ENCODE results near the gene RBM12. TPM values are rescaled to one million over a fixed set of nuclear protein-coding genes. Genes with fewer than 3 reads are reported as not detected.

Gene RBM12
- total RNA-seq, 1 donor from 2014 or later = 147 TPM

DNA sequence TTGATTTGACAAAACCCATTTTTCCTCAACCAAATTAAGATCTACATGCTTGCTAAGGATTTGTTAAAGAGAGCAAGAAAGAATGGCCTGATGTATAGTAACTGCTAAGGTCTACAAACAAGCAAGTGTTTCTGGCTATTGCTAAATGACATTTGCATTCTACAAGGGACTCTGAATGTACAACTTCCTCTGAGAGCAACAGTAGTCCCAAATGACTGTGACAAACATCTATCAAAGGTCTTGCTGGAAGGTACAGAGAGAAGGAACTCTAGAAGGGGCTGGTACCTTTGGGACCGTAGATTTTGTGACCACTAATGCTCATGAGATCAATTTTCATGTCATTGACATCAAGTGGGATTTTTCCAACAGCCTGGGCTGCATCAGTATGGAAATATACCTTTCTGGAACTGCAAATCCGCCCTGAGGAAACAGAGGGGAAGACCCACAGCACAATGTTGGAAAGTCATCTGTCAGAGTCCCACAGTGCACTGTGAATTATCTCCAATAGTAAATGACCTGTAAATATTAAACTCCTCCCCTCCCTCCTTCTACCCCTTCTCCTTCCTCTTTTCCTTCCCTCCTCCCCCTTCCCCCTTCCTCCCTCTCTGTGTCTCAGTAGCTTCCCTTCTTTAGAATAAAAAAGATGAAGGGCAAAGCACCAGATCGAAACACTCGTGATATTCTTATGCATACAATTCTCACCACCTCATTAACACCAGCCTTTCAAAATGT, 15.9 kb upstream of the RBM12 start:
- peaks cover 2% of the 10 kb centered on the region for H3K9me3 Mint-ChIP-seq (ENCODE audit: unreplicated experiment)
- no peak overlapping the region for H3K27ac Mint-ChIP-seq (ENCODE audit: unreplicated experiment)
- no peaks in the 10 kb centered on the region for H3K27me3 Mint-ChIP-seq (ENCODE audit: unreplicated experiment)
- TF ChIP-seq, protein P1, sequence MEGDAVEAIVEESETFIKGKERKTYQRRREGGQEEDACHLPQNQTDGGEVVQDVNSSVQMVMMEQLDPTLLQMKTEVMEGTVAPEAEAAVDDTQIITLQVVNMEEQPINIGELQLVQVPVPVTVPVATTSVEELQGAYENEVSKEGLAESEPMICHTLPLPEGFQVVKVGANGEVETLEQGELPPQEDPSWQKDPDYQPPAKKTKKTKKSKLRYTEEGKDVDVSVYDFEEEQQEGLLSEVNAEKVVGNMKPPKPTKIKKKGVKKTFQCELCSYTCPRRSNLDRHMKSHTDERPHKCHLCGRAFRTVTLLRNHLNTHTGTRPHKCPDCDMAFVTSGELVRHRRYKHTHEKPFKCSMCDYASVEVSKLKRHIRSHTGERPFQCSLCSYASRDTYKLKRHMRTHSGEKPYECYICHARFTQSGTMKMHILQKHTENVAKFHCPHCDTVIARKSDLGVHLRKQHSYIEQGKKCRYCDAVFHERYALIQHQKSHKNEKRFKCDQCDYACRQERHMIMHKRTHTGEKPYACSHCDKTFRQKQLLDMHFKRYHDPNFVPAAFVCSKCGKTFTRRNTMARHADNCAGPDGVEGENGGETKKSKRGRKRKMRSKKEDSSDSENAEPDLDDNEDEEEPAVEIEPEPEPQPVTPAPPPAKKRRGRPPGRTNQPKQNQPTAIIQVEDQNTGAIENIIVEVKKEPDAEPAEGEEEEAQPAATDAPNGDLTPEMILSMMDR (IDR thresholded peaks at IDR 0.05; ENCODE audit: partially characterized antibody, unreplicated experiment) = no peak
- no peak for DNase-seq
- no peak overlapping the region for H3K4me3 Mint-ChIP-seq (ENCODE audit: unreplicated experiment)
- peaks cover 3% of the 10 kb centered on the region for H3K4me1 Mint-ChIP-seq (ENCODE audit: low read depth, unreplicated experiment)
- H3K36me3 Mint-ChIP-seq (ENCODE audit: unreplicated experiment) = no peaks in the 10 kb centered on the region

DNA sequence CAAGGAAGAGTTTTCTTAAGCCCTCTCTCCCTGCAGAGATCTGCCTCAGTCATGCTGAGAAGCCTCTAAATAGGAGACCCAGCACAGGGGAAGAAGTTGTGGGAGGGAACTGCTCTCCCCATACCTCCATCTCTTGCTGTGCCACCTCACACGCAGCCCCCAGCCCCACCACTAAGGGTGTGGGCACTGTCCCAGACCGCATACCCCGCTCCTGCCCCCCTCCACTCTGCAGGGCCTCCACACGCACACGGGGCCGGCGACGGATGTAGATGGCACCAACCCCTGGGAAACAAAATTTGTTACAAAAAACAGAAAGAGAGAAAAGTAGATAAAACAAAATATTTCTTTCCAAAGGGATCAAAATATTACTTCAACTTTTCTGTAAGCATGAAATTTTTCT, 10.2 kb upstream of the RBM12 start:
- no peak for DNase-seq
- TF ChIP-seq, protein P1 (IDR thresholded peaks at IDR 0.05; ENCODE audit: partially characterized antibody, unreplicated experiment) = no peak
- Mint-ChIP-seq H3K9me3 (ENCODE audit: unreplicated experiment) (peaks cover 9% of the 10 kb centered on the region), H3K36me3 (ENCODE audit: unreplicated experiment) (no peaks in the 10 kb centered on the region), H3K4me3 (ENCODE audit: unreplicated experiment) (no peak overlapping the region), H3K4me1 (ENCODE audit: low read depth, unreplicated experiment) (no peaks in the 10 kb centered on the region), H3K27me3 (ENCODE audit: unreplicated experiment) (no peaks in the 10 kb centered on the region), H3K27ac (ENCODE audit: unreplicated experiment) (no peak overlapping the region)

DNA sequence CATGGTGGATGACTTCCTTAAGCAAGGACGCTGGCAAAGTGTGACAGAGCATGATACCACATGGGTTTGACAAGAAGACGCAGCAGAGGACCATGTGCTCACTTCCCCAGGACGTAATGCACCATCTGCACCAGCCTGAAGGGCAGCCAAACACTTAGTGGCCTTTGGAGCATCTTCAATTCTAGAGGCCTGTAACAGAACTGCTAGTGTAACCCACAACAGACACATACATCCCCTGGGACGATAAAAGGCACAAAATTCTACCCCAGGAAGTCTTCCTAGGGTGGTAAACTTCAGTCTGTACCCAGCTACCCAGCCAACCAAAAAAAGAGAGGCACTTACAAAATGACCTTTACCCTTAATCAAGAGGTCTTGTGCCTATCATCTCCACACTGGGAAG, 9.2 kb upstream of the RBM12 start:
- Mint-ChIP-seq H3K36me3 (ENCODE audit: unreplicated experiment) (no peaks in the 10 kb centered on the region), H3K9me3 (ENCODE audit: unreplicated experiment) (peaks cover 9% of the 10 kb centered on the region), H3K27me3 (ENCODE audit: unreplicated experiment) (no peaks in the 10 kb centered on the region), H3K4me1 (ENCODE audit: low read depth, unreplicated experiment) (no peaks in the 10 kb centered on the region), H3K27ac (ENCODE audit: unreplicated experiment) (no peak overlapping the region), H3K4me3 (ENCODE audit: unreplicated experiment) (no peak overlapping the region)
- DNase-seq = no peak
- TF ChIP-seq, protein P1 (IDR thresholded peaks at IDR 0.05; ENCODE audit: partially characterized antibody, unreplicated experiment) = no peak

DNA sequence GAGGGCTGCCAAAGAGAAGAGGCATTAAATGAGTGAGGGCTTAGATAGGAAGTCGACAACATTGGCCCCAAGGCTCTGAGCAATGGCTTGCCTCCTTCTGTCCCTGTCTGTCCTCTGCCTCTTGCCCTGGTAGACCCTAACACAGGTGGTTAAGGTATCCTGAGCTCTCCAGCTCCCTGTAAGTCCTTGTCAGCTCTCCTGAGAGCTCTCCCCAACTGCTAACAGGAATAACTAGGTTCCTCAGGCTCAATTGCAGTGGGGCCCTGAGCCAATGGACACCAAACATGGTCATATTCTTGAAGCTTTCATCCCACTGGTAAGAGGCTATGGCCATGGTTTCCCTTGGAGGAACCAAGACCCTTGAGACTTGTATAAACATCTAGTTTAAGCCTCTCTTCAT, 5.0 kb upstream of the RBM12 start:
- TF ChIP-seq, protein P1 (IDR thresholded peaks at IDR 0.05; ENCODE audit: partially characterized antibody, unreplicated experiment) = no peak
- Mint-ChIP-seq H3K9me3 (ENCODE audit: unreplicated experiment) (peaks cover 6% of the 10 kb centered on the region), H3K27me3 (ENCODE audit: unreplicated experiment) (peaks cover 2% of the 10 kb centered on the region), H3K4me1 (ENCODE audit: low read depth, unreplicated experiment) (no peaks in the 10 kb centered on the region), H3K36me3 (ENCODE audit: unreplicated experiment) (no peaks in the 10 kb centered on the region), H3K27ac (ENCODE audit: unreplicated experiment) (no peak overlapping the region), H3K4me3 (ENCODE audit: unreplicated experiment) (no peak overlapping the region)
- DNase-seq = no peak

DNA sequence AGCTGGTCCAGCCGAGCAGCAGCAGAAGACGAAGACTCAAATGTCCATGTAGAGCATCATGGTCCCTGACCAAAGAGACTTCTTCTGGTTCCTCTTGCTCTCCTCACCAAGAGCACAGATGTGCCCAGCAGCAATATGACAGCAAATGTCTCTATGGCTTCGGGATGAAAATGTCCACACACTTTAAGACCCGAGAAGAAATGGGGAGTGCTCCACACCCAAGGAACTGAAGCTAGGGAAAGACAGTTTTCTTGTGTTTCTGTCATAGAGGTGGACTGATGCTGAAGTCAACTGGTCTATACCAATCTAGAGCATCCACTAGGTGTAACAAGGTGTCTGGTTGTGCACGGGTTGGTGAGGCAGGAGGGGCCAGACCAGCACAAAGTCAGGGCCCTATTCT, 4.5 kb upstream of the RBM12 start:
- peaks cover 6% of the 10 kb centered on the region for H3K9me3 Mint-ChIP-seq (ENCODE audit: unreplicated experiment)
- no peak overlapping the region for H3K4me3 Mint-ChIP-seq (ENCODE audit: unreplicated experiment)
- no peak for DNase-seq
- H3K36me3 Mint-ChIP-seq (ENCODE audit: unreplicated experiment) = no peaks in the 10 kb centered on the region
- H3K27ac Mint-ChIP-seq (ENCODE audit: unreplicated experiment) = no peak overlapping the region
- no peaks in the 10 kb centered on the region for H3K4me1 Mint-ChIP-seq (ENCODE audit: low read depth, unreplicated experiment)
- TF ChIP-seq, protein P1 (IDR thresholded peaks at IDR 0.05; ENCODE audit: partially characterized antibody, unreplicated experiment) = no peak
- peaks cover 2% of the 10 kb centered on the region for H3K27me3 Mint-ChIP-seq (ENCODE audit: unreplicated experiment)

All from glutamatergic neuron (in vitro differentiated cells).